Measurements from ENCODE around the gene ASF1A. TPM values are rescaled to one million over a fixed set of nuclear protein-coding genes. Genes with fewer than 3 reads are reported as not detected.

The ASF1A gene
- total and polyA plus RNA-seq, 3 experiments from 2014 or later = 42.6 to 57.2 (median 46.1) TPM

DNA sequence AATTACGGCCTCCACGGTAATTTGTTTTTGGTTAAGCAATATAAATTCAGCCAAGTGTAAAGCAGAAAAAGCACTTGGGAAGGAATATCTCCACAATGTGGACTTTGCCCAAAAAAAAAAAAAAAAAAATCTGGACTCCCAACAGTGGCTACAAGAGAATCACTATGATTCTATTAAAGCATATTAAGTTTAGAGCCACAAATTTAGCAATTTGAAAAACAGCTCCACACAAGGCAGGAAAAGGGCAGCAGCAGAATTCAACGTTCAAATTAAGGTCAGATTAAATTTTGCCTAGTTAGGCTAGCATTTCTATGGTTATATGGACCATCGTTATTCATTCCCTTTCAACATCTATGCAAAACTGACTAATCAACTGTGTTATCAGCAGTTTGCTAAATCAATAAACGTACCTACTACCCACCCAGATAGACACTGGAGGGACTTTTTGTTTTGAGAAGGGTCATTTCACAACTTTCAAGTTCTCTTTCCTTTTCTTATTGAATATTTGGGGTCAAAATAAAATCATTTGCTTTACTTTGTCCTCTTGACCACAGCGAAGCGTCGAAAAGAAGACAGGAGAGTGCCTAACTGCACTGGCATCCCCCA is 40.0 kb downstream of the ASF1A start:
- ChIA-PET CTCF (interaction anchor here (1.4 to 2.1 kb wide), 3 partner anchors 37 to 137 kb away, joined by 4 to 5 read pairs (median 5); partner anchors contain the start of gene ASF1A), POLR2A (interaction anchor here (0.5 to 1.7 kb wide), 7 partner anchors 34 to 137 kb away, joined by 3 to 21 read pairs (median 3); partner anchors contain the start of gene ASF1A)
- H3K4me3 Mint-ChIP-seq = peak overlapping the region; percentile 86 to 97 (median 89)
- H3K4me1 Mint-ChIP-seq = peaks cover 26 to 57% (median 52%) of the 10 kb centered on the region in 3 donors
- peaks cover 8 to 44% (median 21%) of the 10 kb centered on the region in 3 donors for H3K36me3 Mint-ChIP-seq
- peak overlapping the region; percentile 96 for H3K4me3 ChIP-seq (ENCODE audit: low read length)
- DNase-seq = no peak
- peaks cover 8% of the 10 kb centered on the region for H3K36me3 ChIP-seq (ENCODE audit: insufficient read depth, low read length)
- H3K9me3 ChIP-seq (ENCODE audit: low read length) = no peaks in the 10 kb centered on the region
- peaks cover 0 to 2% (median 0%) of the 10 kb centered on the region in 5 donors for H3K9me3 Mint-ChIP-seq
- peak overlapping the region; percentile 82 to 94 (median 91) for H3K27ac Mint-ChIP-seq
- no peaks in the 10 kb centered on the region for H3K27me3 ChIP-seq (ENCODE audit: insufficient read depth, low read length, poor library complexity, severe bottlenecking)
- H3K27me3 Mint-ChIP-seq = no peaks in the 10 kb centered on the region
- peak overlapping the region; percentile 97 for H3K27ac ChIP-seq (ENCODE audit: low read depth, low read length)
- H3K4me1 ChIP-seq (ENCODE audit: insufficient read depth, low read length) = peaks cover 18% of the 10 kb centered on the region

DNA sequence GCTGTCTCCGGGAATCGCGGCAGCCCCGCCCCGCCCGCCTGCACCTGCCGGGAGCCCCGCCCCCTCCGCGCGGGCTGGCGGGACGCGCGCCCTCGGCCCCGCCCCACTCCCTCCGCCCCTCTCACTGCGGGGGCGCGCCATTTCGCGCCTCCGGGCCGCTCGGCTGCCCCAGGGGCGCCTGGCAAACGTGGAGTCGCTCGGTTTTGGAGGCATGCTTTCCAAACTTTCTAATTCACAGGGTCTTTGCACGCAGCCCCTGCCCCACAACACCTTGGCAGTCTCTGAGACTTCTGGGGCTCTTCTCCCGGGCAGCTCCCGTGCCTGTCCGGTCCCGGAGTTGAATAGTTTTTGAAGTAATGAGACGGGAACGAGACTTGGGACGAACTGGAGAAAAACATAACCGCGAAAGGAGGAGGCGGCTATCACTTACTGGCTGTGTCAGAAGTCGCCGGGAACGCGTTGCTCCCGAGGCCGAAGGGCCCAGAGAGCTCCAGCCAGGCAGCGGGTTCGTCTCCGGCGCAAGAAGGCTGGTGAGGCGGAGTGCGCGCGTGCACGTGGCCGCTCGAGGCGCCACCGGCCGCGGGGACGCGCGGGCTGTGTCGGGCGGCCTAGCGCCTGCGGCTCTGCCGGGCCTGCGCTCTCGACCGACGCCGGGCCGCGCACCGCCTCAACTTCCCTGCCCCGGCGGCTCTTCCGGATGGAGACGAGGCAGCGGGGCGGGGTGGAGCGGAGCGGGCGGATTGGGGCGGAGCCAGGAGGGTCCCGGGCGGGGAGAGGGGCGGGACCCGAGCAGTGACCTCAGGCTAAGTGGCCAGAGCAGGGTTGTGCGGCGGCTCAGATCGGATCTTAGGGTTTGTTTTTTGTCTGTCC is 40.7 kb downstream of the ASF1A start, which contains the start of gene MCM9:
TSS of gene MCM9 (minus strand) at position 699 of the 870 bp plus-strand sequence. CDS start 3,436 bp downstream, outside the sequence.
- no peaks in the 10 kb centered on the region for H3K27me3 ChIP-seq (ENCODE audit: insufficient read depth, low read length, poor library complexity, severe bottlenecking)
- Mint-ChIP-seq H3K4me3 (peak within 1 kb of the TSS; percentile 86 to 97 (median 89)), H3K27me3 (no peaks in the 10 kb centered on the region), H3K36me3 (peaks cover 14 to 37% (median 28%) of the 10 kb centered on the region in 3 donors), H3K4me1 (peaks cover 26 to 53% (median 52%) of the 10 kb centered on the region in 3 donors), H3K27ac (peak within 1 kb of the TSS; percentile 89 to 94 (median 92)), H3K9me3 (peaks cover 0 to 5% (median 0%) of the 10 kb centered on the region in 5 donors)
- H3K4me1 ChIP-seq (ENCODE audit: insufficient read depth, low read length) = peaks cover 18% of the 10 kb centered on the region
- H3K9me3 ChIP-seq (ENCODE audit: low read length) = no peaks in the 10 kb centered on the region
- POLR2A ChIA-PET = interaction anchor here (0.5 to 1.7 kb wide), 11 partner anchors 27 to 283 kb away, joined by 3 to 21 read pairs (median 3); partner anchors contain the start of genes ASF1A and CEP85L
- peak within 1 kb of the TSS; percentile 97 for H3K27ac ChIP-seq (ENCODE audit: low read depth, low read length)
- peak; percentile 84 to 88 (median 87) for DNase-seq
- peaks cover 8% of the 10 kb centered on the region for H3K36me3 ChIP-seq (ENCODE audit: insufficient read depth, low read length)
- H3K4me3 ChIP-seq (ENCODE audit: low read length) = peak within 1 kb of the TSS; percentile 96
- CTCF ChIA-PET = interaction anchor here (1.4 to 2.1 kb wide), 5 partner anchors 38 to 176 kb away, joined by 4 to 5 read pairs (median 5); partner anchors contain the start of gene ASF1A

DNA sequence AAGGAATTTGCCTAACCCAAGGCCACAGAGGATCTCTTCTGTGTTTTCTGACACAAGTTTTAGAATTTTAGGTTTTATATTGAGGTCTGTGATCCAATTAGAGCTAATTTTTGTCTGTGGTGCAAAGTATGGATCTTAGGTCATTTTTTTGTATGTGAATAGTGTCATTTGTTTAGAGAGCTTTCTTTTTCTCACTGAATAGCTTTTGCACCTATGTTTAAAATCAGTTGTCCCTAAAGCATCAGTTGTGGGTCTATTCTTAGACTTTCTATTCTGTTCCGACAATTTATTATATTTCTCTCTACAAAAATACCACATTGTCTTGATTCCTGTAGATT is 41.3 kb downstream of the ASF1A start:
- Histone ChIP-seq H3K9me3 (ENCODE audit: low read length) (no peaks in the 10 kb centered on the region), H3K4me3 (ENCODE audit: low read length) (peak overlapping the region; percentile 96), H3K27ac (ENCODE audit: low read depth, low read length) (peak overlapping the region; percentile 97), H3K36me3 (ENCODE audit: insufficient read depth, low read length) (peaks cover 8% of the 10 kb centered on the region), H3K4me1 (ENCODE audit: insufficient read depth, low read length) (peaks cover 18% of the 10 kb centered on the region), H3K27me3 (ENCODE audit: insufficient read depth, low read length, poor library complexity, severe bottlenecking) (no peaks in the 10 kb centered on the region)
- POLR2A ChIA-PET = interaction anchor here (1.0 to 1.7 kb wide), 5 partner anchors 27 to 284 kb away, joined by 3 to 21 read pairs (median 4); partner anchors contain the start of genes ASF1A and CEP85L
- DNase-seq = no peak
- H3K27ac Mint-ChIP-seq = peak overlapping the region; percentile 84 to 94 (median 90)
- H3K9me3 Mint-ChIP-seq = peaks cover 0 to 5% (median 0%) of the 10 kb centered on the region in 5 donors
- peaks cover 26 to 53% (median 52%) of the 10 kb centered on the region in 3 donors for H3K4me1 Mint-ChIP-seq
- no peaks in the 10 kb centered on the region for H3K27me3 Mint-ChIP-seq
- peak overlapping the region; percentile 86 to 97 (median 89) for H3K4me3 Mint-ChIP-seq
- CTCF ChIA-PET = interaction anchor here (1.4 to 2.1 kb wide), 4 partner anchors 41 to 175 kb away, joined by 4 to 5 read pairs (median 5); partner anchors contain the start of gene ASF1A
- H3K36me3 Mint-ChIP-seq = peaks cover 16 to 36% (median 30%) of the 10 kb centered on the region in 3 donors

- Histone ChIP-seq H3K27me3 (ENCODE audit: insufficient read depth, low read length, poor library complexity, severe bottlenecking) (no peaks in the 10 kb centered on the region), H3K27ac (ENCODE audit: low read depth, low read length) (no peak overlapping the region), H3K4me1 (ENCODE audit: insufficient read depth, low read length) (peaks cover 18% of the 10 kb centered on the region), H3K36me3 (ENCODE audit: insufficient read depth, low read length) (peaks cover 8% of the 10 kb centered on the region), H3K9me3 (ENCODE audit: low read length) (no peaks in the 10 kb centered on the region), H3K4me3 (ENCODE audit: low read length) (no peak overlapping the region)
- peaks cover 25 to 46% (median 44%) of the 10 kb centered on the region in 3 donors for H3K4me1 Mint-ChIP-seq
- ChIA-PET POLR2A (interaction anchor here (1.1 to 1.7 kb wide), 2 partner anchors 28 to 42 kb away, joined by 4 to 21 read pairs; partner anchors contain the start of gene ASF1A), CTCF (interaction anchor here (1.4 to 2.1 kb wide), 2 partner anchors 139 to 175 kb away, joined by 5 read pairs; no protein-coding TSS in a partner anchor)
- H3K27ac Mint-ChIP-seq = peak overlapping the region in 5 of 8 donors; percentile 40 to 92 (median 89)
- DNase-seq = no peak
- peaks cover 10 to 28% (median 26%) of the 10 kb centered on the region in 3 donors for H3K36me3 Mint-ChIP-seq
- H3K4me3 Mint-ChIP-seq = peak overlapping the region in 5 of 7 donors; percentile 1 to 93 (median 89)
- H3K9me3 Mint-ChIP-seq = peaks cover 0 to 11% (median 0%) of the 10 kb centered on the region in 5 donors
- H3K27me3 Mint-ChIP-seq = no peaks in the 10 kb centered on the region
Observed at GRCh38 chr6:118935978-118936703, 42.2 kb downstream of the ASF1A start.

GRCh38 chr6:118939683-118940082 is 45.7 kb downstream of the ASF1A start:
- ChIA-PET POLR2A (no interaction called here), CTCF (no interaction called here)
- DNase-seq = no peak
- Histone ChIP-seq H3K27ac (ENCODE audit: low read depth, low read length) (no peak overlapping the region), H3K4me3 (ENCODE audit: low read length) (no peak overlapping the region), H3K9me3 (ENCODE audit: low read length) (peaks cover 2% of the 10 kb centered on the region), H3K27me3 (ENCODE audit: insufficient read depth, low read length, poor library complexity, severe bottlenecking) (no peaks in the 10 kb centered on the region), H3K4me1 (ENCODE audit: insufficient read depth, low read length) (peaks cover 10% of the 10 kb centered on the region), H3K36me3 (ENCODE audit: insufficient read depth, low read length) (no peaks in the 10 kb centered on the region)
- no peaks in the 10 kb centered on the region for H3K27me3 Mint-ChIP-seq
- H3K36me3 Mint-ChIP-seq = peaks cover 8 to 45% (median 16%) of the 10 kb centered on the region in 3 donors
- peaks cover 13 to 20% (median 19%) of the 10 kb centered on the region in 3 donors for H3K4me1 Mint-ChIP-seq
- no peak overlapping the region for H3K4me3 Mint-ChIP-seq
- H3K9me3 Mint-ChIP-seq = peaks cover 11 to 29% (median 22%) of the 10 kb centered on the region in 5 donors
- H3K27ac Mint-ChIP-seq = no peak overlapping the region

- Mint-ChIP-seq H3K27ac (no peak overlapping the region), H3K9me3 (peaks cover 20 to 40% (median 33%) of the 10 kb centered on the region in 5 donors), H3K36me3 (peaks cover 10 to 55% (median 13%) of the 10 kb centered on the region in 3 donors), H3K4me1 (peaks cover 7 to 12% (median 12%) of the 10 kb centered on the region in 3 donors), H3K27me3 (no peaks in the 10 kb centered on the region), H3K4me3 (no peak overlapping the region)
- no peak overlapping the region for H3K4me3 ChIP-seq (ENCODE audit: low read length)
- H3K36me3 ChIP-seq (ENCODE audit: insufficient read depth, low read length) = no peaks in the 10 kb centered on the region
- ChIA-PET CTCF (no interaction called here), POLR2A (no interaction called here)
- peaks cover 6% of the 10 kb centered on the region for H3K9me3 ChIP-seq (ENCODE audit: low read length)
- no peak for DNase-seq
- H3K27ac ChIP-seq (ENCODE audit: low read depth, low read length) = no peak overlapping the region
- no peaks in the 10 kb centered on the region for H3K27me3 ChIP-seq (ENCODE audit: insufficient read depth, low read length, poor library complexity, severe bottlenecking)
- H3K4me1 ChIP-seq (ENCODE audit: insufficient read depth, low read length) = peaks cover 4% of the 10 kb centered on the region
Observed at GRCh38 chr6:118940770-118941169, 46.8 kb downstream of the ASF1A start.

- H3K27me3 Mint-ChIP-seq = no peaks in the 10 kb centered on the region
- H3K36me3 Mint-ChIP-seq = peaks cover 6 to 52% (median 7%) of the 10 kb centered on the region in 3 donors
- POLR2A ChIA-PET = no interaction called here
- Histone ChIP-seq H3K27ac (ENCODE audit: low read depth, low read length) (no peak overlapping the region), H3K9me3 (ENCODE audit: low read length) (peaks cover 6% of the 10 kb centered on the region), H3K36me3 (ENCODE audit: insufficient read depth, low read length) (no peaks in the 10 kb centered on the region), H3K27me3 (ENCODE audit: insufficient read depth, low read length, poor library complexity, severe bottlenecking) (no peaks in the 10 kb centered on the region), H3K4me3 (ENCODE audit: low read length) (no peak overlapping the region), H3K4me1 (ENCODE audit: insufficient read depth, low read length) (no peaks in the 10 kb centered on the region)
- H3K9me3 Mint-ChIP-seq = peaks cover 31 to 65% (median 44%) of the 10 kb centered on the region in 5 donors
- no peaks in the 10 kb centered on the region for H3K4me1 Mint-ChIP-seq
- peak overlapping the region in 1 of 8 donors; percentile 72 for H3K27ac Mint-ChIP-seq
- CTCF ChIA-PET = no interaction called here
- no peak for DNase-seq
- no peak overlapping the region for H3K4me3 Mint-ChIP-seq
Observed at GRCh38 chr6:118945217-118945616, 51.3 kb downstream of the ASF1A start.
